ENCODE data around the gene OPTC.
A peak's percentile ranks its signal among the peaks of the same experiment; 100 is the strongest.
"Not testable (repeated sequence)": the region's sequence is repeated elsewhere in the genome, so short reads cannot be mapped to it uniquely, and the experiment has no call there.

OPTC gene

DNA sequence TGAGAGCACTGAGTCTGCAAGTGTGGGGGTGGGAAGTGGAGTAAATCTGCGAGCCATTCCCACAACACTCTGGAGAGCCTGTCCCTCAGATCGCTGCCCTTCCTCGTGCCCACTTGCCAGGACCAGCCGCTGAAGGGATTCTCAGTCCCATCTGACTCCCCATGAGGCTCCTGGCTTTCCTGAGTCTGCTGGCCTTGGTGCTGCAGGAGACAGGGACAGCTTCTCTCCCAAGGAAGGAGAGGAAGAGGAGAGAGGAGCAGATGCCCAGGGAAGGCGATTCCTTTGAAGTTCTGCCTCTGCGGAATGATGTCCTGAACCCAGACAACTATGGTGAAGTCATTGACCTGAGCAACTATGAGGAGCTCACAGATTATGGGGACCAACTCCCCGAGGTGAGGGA lies 1.9 kb downstream of the OPTC start:
- DNase-seq = no peak

DNA sequence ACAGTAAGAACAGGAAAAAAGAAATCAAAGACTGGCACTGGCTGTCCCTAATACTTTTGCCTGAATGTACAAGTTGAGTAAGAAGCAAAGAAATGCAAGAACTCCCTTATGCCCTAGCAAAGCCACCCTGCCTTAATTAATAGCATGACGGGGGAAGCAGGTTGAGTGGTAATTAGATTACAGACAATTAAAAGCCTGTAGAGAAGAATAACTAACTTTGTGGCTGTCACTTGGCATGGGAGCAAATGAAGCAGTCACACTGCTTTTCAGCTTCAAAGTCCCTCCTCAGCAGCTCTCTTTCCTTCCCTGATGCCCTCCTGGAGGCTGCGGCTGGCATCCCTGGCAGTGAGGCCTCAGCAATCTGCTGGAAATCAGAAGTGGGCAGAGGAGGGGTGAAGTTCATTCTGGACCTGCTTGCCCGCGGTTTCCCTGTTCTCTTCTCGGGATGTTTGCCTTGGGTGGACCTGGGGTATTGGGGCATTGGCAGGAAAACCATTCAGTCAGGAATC lies 3.4 kb downstream of the OPTC start:
- DNase-seq = no peak

DNA sequence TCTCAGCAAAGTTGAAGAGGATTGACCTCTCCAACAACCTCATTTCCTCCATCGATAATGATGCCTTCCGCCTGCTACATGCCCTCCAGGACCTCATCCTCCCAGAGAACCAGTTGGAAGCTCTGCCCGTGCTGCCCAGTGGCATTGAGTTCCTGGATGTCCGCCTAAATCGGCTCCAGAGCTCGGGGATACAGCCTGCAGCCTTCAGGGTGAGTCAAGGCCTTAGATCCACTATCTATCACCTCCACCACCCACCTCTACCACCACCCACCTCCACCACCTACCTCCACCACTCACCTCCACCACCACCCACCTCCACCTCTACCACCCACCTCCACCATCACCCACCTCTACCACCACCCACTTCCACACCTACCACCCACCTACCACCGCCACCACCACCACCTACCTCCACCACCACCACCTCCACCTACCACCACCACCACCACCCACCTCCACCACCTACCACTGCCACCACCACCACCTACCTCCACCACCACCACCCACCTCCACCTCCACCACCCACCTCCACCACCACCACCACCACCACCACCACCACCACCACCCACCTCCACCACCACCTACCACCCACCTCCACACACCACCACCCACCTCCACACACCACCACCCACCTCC lies 5.8 kb downstream of the OPTC start:
- no peak for DNase-seq

DNA sequence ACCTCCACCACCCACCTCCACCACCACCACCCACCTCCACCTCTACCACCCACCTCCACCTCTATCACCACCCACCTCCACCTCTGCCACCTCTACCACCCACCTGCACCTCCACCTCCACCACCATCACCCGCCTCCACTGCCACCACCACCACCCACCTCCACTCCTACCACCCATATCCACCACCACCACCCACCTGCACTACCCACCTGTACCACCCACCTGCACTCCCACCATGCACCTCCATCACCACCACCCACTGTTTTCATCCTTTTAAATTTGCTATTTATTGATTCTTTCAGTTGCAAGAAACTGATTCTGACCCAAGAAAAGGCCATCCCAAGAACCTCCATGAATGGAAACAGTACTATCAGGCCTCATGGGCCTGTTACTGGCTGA lies 6.3 kb downstream of the OPTC start:
- no peak for DNase-seq

DNA sequence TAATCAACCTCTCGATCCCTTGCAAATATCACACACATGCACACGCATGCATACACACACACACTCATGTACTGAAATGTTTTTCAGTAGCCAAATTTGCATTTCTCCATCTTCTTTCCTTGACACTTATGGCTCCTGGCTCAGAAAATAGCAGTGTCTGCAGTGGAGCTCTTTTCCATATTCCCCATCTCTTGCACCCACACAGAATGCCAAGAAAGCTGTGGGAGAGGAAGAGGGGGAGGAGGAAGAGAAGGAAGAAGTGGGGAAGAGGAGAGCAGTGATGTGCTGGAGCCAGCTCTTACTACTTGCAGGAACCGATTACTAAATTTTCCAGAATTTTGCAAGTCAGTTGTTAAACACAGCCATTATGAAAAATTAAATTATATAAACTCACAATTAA lies 9.9 kb downstream of the OPTC start:
- no peak for DNase-seq

DNA sequence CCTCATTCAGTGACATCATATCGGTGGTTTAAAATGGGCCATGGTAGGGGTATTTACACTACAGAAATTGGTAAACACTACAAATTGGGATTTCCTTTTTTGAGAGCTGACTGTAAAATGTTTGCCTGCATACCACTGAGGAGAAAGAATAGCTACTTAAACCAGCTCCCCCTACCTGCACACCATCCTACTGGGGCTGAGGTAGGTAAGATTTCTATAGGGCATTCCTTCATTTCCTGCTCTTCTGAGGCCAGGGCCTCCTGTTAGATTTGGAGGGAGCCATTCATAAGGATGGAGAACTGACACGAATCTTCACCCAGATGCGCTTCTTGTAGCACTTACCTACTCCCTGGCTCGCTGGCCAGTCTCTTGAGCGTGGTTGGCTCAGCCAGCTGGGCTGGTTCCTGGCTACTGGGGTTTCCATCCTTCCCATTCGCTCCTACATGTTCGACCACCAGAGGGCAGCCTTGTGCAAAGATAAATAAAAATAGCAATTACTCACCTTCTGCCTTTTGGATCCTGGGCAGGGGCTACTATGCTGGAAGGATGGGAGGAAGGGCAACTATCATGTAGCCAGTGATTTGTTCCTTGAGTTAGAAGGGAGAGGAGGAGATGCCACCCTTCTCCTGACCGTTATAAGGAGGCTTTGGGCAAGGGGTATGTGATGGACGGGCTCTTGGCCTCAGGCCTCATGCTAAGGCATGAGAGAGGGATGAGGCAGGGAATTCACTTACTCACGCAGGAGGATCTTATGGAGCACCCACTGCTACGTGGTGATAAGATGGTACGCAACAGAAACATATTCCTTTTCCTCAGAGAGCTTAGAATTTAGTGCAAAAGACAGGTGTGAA lies 10.7 kb downstream of the OPTC start:
- peak; percentile 88 for DNase-seq

DNA sequence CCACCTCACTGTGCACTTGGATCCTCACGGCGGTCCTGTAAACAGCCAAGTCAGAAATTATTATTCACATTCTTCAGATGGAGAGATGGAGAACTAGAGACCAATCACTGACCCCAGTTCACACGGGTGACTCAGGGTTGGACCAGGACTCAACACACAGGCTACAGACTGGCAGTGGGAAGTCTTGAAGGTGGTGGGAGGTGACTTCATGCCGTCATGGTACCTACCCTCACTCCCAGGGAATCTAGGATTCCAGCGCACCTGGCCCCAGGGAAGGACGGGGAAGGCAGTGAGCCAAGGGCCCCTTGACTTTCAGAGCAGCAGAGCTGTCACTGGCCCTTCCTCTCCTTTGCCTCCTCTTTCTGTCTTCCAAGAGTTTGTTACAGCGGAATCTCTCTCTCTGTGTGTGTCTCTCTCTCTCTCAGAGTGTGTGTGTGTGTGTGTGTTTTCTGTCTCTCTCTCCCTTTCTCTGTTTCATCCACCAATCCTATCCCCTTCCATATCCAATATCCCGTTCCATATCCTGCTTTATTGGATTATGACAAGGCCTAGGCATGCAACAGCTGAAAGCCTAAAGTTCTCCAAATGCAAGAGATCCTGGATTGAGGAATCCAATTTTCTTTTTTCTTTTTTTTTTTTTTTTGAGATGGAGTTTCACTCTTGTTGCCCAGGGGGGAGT lies 11.7 kb downstream of the OPTC start:
- DNase-seq = no peak

DNA sequence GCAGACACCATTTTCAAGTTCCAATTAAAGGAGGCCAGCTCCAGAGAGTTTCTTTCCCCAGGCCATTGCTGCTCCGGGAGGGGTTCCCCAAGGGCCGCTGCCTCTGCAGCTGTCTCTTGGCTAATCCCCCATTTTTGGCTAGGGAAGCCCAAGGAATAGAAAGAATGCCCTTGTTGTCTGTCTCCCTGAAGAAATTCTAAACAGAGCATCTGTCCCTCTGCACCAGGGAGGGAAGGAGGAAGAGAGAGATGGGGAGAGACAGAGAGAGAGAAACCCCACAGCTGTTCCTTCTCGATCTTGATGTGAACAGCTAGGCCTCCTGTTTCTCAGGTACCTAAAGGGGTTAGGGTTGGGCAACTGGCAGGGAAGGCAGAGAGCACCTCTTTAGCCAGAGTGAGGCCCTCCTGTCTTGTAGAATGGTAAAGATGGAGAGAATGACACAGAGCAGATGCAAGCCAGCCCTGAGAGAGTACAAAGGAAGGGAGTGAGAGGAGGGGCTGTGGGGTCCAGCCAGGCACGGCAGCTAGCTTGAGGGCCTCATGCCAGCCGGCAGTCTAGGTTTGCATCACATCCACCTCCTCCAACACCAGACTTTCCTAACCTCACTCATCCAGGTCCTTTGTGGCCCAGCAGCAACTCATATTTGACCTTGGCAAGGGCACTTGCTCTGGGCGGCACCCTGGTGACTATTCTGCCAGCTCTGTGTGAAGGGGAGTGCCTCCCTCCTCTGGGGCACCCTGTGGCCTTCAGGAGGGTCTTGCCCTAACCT lies 13.1 kb downstream of the OPTC start:
- no peak for DNase-seq

DNA sequence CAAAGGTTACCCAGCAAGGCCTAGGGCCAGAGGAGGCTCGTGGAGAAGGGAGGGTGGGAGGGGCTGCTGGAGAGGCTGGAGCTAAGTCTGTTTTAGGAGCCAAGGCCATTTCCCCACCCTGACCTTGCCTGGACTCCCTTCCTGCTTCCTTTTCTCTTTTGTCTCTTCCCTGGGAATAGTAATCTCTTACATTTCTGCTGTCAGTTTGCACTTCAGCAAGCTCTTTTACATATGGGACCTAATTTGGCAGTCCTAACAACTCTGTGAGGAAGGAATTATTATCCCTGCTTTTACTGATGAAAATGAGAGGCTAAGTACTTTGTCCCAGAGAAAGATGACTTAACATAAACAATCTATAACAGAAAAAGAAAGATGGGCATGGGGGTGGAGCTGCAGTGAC lies 13.8 kb downstream of the OPTC start:
- no peak for DNase-seq

DNA sequence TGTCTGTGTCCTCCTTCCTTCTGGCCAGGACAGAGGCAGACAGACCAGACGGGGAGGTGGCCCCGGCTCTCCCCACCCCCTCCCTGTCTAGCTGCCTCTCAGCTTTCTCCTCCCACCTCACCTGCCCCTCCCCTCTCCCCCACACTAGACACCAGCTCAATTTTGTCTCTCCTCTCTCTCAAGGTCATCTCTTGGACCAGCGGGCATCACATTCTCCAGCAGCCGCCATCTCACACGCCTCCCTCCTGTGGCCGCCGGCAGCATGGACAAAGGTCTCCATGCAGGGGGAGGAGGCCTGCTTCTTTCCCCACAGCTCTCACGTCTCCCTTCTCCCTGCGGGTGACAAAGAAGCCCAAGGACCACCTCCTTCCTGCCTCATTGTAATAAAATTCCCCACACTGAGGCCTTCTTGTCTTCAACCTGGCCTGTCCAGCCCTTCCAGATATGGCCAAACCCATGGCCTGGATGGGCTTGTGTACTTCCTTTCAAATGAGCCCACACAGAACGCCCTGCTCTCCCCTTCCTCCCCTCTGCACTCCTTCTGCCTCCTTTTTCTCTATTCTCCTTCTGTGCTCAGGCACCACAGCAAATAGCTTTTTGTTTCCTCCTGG lies 14.6 kb downstream of the OPTC start:
- no peak for DNase-seq

DNA sequence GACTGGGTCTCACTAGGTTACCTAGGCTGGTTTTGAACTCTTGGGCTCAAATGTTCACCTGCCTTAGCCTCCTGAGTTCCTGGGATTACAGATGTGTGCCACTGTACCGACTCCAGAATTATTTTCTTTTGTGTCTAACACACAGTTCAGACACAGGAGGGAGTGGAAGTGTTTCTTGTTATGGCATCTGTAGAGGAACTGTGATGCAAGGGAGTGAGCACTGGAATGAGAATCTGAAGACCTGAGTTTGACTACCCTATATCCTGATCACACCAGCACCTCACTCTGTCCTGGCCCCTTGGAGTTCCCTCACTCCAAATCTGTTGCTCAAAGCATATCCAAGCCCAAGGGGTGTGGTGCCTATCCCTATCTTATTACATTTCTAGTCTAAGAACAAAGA lies 15.2 kb downstream of the OPTC start:
- DNase-seq = no peak

DNA sequence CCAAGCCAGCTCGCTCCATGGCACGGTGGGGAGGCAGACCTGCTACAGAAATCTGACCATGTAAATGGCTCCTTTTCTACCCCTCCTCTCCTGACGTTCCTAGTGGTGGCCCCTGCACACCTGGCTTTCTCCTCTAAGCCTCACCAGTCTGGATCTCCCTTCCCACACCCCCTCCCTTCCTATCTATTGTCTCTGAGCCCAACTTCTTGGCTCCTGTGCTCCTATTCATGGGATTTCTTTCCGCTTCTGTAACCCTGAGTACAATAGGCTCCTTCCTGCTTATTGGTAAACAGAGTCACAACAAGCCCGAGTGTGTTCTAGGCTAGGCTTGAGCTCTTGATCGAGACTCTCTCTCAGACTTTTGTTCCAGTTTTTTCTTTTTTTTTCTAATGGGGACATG lies 17.6 kb downstream of the OPTC start:
- DNase-seq = no peak

DNA sequence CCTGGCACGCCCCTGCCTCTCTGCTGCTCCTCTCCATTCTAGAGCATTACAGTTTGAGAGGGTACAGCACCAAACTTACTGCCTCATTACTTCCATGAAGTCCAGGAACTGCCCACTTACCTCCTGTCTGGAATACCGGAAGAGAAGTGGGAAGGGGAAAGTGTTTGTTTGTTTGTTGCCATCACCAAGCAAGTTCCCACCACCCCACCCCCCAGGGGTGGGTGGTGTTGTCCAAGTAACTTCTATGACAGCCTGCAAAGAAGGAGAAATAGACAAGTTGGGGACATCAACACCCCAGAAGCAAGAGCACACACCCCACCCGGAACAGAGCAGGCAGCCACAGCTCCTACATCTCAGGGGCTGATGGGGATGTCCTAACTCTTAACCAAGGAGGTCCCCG lies 18.0 kb downstream of the OPTC start:
- DNase-seq = no peak

DNA sequence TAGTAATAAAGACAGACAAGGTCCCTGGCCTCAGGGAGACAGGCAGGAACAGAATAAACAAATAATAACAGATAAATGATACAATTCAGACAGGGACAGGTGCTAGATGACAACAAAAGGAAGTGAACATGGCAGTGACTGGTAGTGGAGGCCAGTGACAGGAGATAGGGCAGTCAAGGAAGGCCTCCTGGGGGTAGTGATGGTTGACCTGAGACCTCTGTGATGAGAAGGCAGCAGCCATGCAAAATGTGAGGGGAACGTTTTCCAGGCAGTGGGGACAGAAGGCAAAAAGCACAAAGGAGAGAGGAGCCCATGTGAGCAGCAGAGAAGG lies 18.5 kb downstream of the OPTC start:
- DNase-seq = no peak

DNA sequence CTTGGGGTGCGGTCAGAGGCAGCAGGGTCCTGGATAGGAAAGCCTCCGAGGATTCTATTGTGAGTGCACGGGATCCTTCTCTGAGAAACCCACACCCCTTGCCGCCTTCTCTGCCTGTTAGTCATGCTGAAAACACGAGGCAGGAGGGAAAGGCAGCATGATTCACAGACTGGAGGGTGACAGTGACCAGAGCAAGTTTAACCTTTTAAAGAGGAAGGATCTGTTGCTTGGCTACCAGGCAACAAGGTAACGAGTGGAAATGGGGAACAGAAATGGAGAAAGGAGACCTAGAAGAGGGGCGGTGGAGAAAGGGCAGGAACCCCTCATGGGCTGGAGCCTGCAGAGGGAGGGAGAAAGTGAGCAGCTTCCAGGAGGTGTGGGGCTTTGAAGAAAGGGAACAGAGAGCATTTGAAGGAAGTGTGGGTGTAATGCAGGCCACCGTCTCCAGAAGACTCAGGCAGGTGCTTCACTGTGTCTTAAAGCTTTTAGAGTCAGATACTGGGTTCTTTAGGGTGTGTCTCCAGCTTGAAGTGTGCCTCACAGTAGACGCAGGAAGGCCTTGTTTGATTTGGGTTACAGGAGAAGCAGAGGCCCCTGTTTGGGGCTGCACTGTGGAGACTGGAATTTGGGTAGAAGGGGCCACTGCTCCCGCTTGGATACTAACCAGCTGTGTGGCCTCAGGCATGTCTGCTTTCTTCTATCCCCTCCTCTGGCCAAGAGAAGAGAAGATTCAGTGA lies 19.1 kb downstream of the OPTC start:
- peak; percentile 6 for DNase-seq

DNA sequence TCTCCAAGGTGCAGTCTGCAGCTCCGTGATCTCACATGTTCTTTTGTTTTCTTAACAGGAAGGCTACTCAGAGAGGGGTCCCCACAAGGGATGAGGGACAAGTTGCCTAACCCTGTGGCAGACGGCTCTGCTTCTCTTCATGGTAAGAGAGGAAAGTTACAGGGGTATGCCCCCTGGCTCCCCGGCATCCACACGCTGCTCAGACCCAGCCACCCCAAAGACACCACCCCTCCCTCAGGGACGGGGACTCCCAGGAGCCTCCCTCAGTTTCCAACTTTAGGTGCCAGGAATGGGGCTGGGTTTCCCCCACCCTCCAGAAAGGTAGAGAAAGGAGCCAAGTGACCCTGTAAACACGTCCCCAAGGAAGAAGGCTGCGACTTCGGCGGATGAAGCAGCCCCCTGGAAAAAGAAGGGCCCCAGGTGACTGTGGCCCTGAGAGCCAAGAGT lies 19.7 kb downstream of the OPTC start:
- no peak for DNase-seq

DNA sequence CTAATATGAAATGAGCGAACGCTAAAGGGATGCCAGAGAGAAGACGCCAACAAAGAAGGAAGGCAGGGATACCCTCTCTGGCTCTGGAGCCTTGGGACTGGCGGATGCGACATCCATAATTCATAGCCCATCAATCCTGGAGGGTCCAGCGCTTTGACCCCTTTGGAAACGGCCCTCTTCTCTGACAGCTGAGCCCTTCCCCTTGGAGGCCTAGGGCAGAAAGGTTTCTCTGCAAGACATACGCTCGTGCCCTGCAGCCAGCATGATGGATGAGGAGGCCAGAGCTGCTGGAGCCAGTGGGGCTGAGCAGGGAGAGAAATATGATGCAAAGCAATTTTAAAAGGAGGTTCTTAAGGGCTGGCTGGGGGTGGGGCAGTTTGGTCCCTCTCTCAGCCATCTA lies 22.2 kb downstream of the OPTC start:
- DNase-seq = no peak

DNA sequence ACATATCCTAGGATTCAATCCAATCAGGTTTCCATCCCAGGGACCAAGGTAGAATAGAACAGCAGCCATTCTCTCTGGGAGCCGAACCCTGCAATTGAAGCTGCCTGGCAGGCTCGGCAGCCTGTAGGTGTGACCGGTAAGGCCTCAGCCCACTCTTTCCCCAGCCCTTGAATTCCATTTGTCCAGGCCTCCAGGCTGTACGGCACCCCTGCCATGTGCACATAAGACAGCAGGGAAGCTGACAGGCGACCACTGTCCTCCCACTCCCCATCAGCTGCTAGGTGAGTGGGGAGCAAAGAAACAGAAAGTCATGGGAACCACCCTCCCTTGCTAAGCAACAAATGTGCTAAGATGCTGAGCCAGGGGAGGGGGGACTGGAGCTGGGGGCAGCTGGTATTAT lies 23.0 kb downstream of the OPTC start:
- no peak for DNase-seq

DNA sequence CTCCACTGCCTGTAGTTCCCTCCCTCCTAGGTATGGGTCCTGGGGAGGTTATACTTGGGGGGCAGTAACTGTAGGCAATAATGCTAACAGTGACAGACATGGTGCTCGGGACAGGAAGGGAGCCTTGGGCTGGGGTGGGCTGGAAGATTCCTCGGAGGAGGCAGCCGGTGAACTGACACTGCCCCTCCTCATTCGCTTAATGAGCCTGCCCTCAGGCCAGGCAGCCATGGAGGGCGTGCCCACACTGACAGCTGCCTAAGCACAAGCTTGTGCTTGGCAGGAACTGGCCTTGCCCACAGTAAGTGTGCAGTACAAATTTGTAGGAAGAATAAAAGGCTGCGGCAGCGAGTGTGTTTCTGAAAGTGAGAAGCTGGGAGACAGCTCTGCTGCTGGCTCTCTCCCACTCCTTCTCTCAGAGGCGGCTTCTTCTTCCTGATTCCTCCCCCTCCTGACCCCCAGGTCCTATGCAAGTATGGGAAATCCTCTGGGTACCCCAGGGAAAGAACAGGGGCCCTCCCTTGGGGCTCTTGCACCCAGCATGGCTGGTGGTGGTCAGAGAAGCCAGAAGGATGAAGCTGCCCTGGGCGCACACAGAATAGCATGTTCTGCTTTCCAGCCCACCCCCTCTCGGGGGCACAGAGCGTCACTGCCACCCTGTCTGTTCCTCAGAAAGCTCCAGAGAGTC lies 23.6 kb downstream of the OPTC start:
- DNase-seq = no peak

DNA sequence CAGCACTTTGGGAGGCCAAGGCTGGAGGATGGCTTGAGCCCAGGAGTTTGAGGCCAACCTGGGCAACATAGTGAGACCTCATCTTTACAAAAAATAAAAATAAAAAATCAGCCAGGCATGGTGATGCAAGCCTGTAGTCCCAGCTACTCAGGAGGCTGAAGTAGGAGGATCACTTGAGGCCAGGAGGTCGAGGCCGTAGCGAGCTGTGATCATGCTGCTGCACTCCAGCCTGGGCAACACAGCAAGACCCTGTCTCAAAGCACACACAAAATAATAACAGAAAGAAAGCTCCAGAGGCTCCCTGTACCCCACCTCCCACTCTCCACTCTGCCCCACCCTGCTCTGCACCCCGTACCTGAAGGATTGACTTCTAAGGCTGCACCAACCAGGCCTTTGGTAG lies 24.2 kb downstream of the OPTC start:
- DNase-seq = not testable (repeated sequence)

DNA sequence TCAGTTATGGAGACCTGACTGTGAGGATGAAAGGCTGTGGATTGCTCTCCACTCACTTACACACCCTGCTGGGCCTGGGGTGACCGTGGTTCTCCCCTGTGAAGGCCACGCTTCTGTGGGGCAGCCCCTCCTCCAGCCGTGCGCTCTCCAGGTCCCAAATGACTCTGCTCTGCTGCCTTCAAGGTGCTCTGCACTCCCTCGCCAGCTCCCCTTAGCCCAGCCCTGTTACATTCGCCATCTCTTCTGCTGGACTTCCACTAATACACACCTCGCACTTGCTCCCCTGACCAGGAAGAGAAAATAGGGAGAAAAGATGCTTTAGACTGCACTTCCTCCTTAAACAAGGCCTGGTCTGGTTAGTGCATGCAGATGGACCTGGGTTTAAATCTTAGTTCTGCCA lies 24.6 kb downstream of the OPTC start:
- no peak for DNase-seq
